CD4-positive, alpha-beta T cell treated with Interleukin-4 for 4 hours (primary cell): ENCODE measurements around the gene PLEKHA3.
A peak's percentile ranks its signal among the peaks of the same experiment; 100 is the strongest.
"Not testable (repeated sequence)": the region's sequence is repeated elsewhere in the genome, so short reads cannot be mapped to it uniquely, and the experiment has no call there.

Experiments
- DNase-seq: peaks from one replicate; pipeline ENCODE4 v3.0.0-alpha.2; 2020

PLEKHA3 gene

DNA sequence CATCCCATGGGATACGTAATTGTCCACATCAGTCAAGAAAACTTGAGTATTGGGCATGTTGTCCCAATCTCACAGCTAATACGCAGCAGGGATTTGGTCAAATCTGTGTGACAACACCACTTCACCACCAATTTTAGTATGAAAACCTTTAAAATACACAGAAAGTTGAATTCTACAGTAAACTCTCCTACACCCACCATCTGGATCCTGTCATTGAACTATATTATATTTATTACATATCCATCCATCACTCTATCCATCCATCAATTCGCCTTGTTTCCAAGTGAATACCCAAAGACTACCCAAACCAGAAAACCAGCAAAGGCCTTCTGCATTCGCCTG lies 1.0 kb upstream of the PLEKHA3 start:
- DNase-seq = no peak

DNA sequence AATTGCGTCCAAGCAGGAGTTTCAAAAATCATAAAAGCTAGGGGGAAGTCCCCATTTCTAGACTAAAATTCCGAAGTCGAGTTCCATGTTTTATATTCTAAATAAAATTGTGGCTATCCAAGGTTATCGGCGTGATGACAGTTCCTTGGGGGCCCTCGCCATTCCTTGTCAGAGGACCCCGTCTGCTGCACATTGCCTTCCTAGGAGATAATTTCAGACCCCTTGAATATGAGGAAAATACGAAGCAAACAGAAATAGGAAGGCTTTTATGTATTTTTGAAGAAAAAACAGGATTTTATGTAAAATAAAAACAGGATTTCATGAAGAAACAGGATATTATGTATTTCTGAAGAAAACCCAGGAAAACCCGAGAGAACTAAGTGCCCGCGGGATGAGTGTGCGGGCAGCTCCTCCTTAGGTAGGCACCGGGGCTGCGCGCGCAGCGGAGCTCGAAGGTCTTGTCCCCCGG lies 465 bp upstream of the PLEKHA3 start:
- no peak for DNase-seq

DNA sequence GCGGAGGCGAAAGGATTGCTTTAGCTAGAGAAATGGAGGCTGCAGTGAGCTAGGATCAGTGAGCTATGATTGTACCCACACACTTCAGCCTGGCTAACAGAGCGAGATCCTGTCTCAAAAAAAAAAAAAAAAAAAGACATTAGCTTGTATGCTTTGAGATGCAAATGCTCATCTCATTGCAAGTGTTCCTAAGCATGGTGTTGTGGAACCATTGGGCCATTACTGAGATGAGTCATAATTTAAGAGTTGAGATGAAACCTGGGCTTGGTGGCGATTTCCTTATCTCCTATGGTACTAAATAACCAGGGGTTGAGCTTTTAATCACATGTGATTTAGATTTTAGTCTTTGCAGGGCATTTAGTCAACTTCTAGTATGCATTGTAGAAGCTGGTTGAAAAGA lies 2.2 kb downstream of the PLEKHA3 start:
- peak; percentile 17 for DNase-seq

DNA sequence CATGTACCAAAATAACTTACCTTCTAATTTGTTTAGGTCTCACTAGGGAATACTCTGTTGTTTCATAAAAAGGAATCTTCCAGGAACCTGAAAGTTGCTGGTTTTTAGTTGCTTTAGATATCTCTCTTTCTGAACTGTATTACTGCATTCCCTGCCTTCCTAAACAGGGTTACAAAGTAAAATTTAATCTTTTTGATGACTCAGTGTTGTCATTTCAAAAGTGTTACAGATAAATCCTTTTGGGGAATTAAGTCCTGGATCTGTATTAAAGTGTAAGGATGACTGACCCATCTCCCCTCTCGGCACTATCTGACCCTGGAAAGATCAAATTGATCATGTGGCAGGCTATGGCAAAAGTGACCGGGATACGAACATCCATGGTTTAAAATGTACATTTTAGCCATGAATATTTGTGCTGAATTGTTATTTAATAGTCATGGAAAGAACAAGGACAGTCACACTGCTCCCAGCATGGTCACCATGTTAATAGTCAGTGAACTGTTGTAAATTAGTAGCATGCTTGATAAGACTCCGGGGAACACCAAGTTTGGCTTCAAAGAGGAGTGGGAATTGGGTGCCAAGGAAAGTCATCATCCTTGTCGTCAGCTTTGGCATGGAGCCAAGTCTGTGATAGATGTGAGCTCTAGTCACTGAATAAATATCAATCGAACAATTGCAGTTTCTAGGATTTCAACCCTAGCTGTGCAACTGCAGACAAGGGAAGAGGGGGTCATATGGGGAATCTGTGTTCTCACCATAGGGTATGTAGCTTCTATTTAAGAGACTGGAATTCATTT lies 4.2 kb downstream of the PLEKHA3 start:
- DNase-seq = no peak

DNA sequence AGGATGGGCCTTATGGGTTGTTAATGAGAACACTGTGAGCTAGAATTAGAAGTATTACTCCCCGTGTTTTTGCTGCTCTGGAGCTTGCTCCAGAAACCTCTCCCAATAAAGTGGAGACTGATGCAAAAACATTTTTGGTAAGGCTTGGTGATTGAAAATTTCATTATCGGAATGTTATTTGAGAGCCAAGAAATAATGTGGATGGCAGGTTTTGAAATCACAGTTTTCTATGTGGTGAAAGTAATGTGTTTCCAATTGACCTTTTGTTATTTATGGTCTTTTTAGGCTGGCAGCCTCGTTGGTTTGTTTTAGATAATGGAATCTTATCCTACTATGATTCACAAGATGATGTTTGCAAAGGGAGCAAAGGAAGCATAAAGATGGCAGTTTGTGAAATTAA lies 5.1 kb downstream of the PLEKHA3 start:
- DNase-seq = no peak

DNA sequence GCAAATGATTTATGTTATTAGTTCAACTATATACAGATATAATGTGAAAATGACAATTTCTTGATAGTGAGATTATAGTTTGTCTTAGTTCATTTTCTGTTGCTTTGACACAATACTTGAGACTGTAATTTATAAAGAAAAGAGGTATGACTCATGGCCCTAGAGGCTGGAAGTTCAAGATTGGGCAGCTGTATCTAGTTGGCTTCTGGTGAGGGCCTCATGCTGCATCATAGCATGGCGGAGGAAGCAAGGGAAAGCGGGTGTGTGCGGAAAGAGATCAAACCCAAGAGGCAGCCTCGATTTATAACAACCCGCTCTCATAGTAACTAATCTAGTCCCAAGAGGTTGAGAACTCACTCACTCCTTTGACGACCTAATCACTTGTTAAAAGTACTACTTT lies 11.4 kb downstream of the PLEKHA3 start:
- DNase-seq = no peak

DNA sequence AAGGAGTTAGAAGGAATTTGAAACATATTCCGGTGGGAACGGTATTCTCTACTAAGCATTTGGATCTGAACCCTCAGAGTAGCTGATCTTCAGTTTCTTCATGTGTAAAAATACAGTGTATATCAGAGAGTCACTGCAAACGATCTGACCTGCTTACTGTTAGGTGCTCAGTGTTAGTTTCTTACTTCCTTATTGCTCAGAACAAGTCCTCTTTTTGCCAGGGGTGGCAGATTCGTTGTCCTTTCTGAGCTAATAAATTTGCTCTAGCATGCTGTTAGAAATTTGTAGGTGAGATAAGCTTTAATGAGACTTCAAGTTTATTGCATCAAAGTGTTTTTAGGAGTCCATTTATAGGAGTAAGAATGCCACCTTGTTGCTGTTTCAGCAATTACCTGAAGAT lies 15.8 kb downstream of the PLEKHA3 start:
- no peak for DNase-seq

DNA sequence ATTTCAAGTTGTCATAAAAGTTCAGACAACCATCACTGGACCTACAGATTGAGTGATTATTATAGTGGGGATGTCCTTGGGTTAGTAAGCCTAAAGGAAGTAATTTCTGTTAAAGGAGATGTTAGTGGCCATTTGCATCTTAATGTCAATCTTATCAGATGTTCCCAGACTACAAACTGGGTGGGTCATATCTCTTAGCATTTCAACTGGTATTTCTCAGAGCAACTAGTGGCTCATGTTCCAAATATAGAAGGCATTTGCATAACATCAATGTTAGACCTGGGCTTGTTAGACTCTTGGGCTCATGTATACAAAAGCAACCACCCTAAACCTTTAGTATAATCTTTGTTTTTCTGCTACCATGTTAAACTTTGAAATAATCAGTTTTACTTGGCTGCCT lies 17.9 kb downstream of the PLEKHA3 start:
- DNase-seq = no peak

DNA sequence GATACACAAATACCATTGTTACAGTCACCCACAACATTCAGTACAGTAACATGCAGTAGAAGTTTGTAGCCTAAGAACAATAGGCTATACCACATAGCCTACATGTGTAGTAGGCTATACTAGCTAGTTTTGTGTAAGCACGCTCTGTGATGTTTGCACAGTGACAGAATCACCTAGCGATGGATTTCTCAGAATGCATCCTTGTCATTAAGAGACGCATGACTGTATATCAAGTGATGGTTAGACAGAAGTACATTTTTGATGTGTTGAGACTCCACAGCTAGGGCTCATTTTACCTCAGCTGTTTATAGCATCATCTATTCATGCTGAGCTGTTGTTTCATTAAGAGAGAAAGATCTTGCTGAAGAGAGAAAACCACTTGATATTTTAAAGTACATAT lies 19.4 kb downstream of the PLEKHA3 start:
- DNase-seq = no peak

DNA sequence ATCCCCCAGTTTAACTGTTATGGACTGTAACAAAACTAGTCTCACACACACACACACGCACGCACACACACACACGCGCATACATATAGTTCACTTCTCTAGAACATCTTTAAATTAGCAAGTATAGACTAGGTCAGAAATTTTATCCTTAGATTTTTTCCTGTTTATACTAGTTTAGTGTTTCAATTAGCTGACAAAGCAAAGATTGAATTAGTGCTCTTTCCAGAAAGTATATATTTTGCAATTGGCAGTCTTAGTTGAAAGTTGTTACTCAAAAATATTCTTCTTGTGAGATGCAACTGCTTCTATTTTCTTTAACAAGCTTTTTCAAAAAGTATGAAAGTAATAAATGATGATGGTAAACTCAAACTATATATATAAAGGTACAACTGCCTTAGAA lies 22.5 kb downstream of the PLEKHA3 start:
- no peak for DNase-seq

DNA sequence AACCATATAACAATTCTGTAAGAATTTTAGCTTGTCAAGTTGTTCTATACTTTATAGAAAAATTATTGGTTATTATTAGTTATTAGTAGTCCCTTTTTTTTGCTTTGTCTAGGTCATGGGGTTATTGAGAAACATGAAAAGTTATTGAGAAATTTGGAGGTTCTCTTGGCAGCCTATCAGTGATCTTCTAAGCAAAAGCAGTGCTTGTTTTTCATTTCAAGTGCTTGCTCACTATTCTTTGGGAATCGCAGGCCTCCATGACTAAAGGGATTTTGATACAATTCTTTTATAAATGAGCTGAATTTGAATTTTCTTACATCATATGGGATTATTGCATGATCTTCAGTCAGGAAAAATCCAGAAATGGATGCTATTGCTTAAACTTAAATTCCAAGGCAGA lies 25.8 kb downstream of the PLEKHA3 start:
- DNase-seq = no peak

DNA sequence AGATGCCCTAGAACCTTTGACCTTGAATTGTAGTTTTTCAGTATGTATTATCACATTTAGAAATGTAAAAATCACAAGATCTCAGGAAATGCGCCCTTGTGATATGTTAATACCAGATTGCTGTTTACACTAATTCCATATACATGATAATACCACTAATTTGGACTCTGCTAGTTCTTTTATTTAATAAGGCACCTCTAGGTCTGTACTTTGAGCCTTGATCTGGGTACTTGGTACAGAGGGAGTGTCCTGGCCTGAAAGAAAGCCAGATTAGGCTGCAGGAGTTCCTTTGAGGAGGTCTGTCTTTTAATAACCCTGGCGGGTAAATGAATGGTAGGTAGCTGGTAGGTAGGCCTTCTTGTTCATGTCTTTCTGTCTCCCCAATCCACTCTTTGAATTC lies 26.3 kb downstream of the PLEKHA3 start:
- DNase-seq = no peak

DNA sequence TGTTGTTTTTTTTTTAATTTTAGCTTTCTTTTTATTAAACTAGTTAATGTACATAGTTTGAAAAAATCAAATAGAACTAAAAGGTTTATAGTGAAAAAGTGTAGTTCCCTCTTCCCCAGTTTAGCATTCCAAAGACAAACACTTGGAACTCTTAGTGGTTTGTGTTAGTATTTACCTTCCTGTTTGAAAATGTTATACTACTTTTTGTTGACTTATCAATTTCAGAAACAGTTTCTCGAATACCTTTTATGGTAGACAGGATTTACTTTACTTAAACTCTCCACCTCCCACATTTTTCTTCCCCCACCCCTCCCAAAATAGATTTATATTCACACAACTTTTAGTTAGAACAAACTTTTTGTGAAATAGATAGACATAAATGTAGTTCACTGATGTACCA lies 26.7 kb downstream of the PLEKHA3 start:
- no peak for DNase-seq

DNA sequence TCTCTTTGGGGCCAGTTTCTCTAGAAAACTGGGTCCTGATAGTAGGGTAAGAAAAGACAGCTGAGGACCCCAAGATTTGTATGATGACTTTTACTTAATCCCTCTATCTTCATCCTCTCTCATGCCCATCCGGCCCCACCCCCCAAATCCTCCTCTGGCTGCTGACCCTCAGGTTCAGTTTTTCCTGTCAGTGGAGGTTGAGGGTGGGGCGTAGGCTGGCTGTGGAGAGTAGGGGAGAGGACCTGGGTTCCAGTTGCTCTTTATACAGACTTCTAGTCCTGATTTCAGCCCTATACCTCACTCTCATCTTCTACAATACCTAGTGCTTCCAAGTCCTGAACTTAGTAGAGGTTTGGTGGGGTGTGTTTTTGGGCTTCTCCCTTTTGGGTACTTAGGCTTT lies 28.4 kb downstream of the PLEKHA3 start:
- no peak for DNase-seq

DNA sequence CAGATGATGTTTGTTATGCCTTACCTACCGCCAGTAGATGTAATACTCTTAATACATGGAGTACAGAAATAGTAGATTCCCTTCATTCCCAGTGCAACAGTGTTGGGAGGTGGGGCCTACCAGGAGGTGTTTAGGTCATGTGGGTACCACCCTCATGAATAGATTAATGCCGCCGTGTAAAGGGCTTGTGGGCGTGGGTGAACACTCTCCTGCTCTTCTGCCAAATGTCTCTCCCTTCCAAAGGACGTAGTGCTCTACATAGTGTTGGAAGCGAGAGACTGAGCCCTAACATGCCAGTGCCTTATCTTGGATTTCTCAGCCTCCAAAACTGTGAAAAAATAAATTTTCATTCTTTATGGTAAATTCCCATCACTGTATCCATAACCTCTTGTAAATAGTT lies 30.1 kb downstream of the PLEKHA3 start:
- DNase-seq = no peak

DNA sequence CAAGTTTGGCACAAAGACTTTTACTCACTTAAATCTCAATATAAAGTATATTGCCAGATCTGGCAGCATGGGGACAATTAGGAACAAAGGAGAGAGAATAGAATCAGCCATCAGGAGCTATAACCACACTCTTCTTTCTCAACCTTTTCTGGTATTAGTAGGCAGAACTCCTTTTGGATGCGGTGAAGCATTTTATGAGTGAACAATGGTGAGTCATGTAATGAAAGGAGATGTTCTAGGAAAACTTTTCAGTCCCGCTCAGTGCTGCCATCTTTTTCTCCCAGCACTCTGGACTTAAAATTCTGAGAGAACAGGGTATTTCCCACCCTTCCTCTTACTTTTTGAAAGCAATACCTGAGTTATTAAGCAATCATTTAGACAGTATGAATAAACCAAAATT lies 32.2 kb downstream of the PLEKHA3 start:
- DNase-seq = no peak

DNA sequence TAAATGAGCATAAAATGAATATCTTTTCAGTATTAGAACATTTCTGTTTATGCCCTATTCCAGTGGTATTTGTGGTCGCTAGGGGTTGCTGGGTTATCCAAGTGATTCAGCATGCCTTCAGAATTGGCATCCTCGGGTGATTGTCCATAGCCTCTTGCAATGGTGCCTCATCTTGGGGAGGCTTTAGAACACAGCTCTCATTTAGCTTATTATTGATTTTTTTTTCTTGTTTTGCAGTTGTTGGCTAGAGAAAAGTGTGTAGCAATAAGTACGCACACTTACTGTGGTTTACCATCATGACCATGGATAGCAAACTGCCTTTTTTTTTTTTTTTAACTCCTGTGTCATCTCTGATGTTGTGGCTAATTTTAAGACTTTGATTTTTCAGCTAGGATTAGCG lies 33.6 kb downstream of the PLEKHA3 start:
- DNase-seq = no peak

DNA sequence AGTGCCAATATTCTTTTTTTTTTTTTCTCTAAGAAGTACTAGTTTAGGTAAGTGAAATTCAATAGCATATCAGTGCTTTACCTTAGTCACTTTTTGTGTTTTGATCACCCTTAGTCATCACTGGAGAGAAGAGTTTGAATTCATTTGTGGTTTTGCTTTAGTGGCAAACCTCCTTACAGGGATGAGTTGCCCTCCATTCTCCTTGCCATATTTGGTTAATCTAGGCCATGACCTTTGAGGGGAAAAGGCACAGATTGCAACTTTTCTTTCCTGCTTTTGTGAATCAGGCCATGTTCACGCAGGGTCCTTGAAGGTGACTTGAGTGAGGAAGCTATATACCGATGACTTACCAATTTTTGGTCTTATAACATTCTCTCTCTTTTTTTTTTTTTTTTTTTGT lies 34.4 kb downstream of the PLEKHA3 start:
- peak; percentile 60 for DNase-seq

DNA sequence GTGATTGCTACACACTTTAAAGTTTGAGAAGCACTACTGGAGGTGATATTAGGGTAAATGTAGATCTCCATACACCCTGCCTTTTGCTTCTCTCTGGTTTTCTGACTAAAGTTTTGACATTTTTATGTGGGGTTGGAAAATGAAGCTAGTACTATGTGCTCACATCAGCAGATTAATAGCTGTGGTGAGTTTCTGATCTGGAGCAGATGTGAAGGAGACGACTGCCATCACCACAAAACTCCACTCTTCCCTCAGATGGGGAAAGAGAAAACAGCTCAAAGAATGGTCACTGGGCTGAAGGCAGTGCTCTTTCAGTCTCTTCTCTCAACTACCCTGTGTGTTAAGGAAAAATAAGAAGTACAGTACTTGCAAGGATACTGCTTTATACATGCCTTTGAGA lies 37.2 kb downstream of the PLEKHA3 start:
- DNase-seq = no peak

DNA sequence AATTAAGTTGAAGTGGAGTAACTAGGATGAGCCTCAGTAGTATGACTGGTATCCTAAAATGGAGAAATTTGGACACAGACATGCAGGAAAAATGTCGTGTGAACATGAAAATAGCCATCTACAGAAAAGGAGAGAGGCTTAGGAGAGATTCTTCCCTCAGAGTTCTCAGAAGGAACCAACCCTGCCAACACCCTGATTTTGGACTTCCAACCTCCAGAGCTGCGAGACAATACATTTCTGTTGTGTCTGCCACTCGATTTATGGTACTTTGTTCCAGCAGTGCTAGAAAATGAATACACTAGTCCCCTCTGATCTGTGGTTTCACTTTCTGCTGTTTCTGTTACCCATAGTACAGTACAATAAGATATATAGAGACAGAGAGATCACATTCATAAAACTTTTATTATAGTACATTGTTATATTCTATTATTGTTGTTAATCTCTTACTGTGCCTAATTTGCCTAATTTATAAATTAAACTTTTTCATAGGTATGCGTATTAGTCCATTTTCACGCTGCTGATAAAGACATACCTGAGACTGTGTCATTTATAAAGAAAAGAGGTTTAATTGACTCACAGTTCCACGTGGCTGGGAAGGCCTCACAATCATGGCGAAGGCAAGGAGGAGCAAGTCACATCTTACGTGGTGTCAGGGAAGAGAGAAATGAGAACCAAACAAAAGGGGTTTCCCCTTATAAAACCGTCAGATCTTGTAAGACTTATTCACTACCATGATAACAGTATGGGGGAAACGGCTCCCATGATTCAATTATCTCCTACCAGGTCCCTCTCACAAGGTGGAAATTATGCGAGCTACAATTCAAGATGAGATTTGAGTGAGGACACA lies 41.3 kb downstream of the PLEKHA3 start:
- no peak for DNase-seq

DNA sequence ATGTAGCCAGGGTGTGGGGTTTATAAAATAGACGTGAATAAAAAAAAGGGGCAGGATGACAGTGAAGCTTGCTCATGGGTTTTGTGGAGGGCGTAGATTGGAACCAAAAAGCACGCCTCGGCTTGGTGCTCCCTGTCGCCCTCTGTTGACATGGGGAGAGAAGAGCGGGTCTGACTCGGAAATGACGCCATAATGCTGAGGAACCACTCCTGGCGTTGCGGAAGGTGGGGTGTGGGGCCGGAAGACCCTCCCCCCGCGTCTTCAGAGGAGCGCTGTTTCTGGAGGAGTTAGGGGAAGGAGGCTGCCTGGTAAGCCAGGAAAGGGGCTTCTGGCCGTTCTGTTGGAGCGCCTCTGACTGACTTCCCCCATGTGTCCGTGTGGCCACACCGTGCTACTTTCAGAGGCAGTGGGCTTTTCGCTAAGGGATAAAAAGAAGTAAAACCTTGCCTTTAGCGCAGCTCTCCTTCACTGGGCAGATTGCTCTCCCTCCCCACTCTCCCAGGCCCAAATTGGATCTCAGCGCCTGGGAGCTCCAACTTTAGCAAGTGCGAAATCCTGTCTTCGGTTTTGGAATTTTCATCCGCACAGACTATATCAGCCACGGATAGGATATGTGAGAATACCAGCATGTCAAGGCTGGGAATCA lies 42.8 kb downstream of the PLEKHA3 start:
- peak; percentile 82 for DNase-seq

DNA sequence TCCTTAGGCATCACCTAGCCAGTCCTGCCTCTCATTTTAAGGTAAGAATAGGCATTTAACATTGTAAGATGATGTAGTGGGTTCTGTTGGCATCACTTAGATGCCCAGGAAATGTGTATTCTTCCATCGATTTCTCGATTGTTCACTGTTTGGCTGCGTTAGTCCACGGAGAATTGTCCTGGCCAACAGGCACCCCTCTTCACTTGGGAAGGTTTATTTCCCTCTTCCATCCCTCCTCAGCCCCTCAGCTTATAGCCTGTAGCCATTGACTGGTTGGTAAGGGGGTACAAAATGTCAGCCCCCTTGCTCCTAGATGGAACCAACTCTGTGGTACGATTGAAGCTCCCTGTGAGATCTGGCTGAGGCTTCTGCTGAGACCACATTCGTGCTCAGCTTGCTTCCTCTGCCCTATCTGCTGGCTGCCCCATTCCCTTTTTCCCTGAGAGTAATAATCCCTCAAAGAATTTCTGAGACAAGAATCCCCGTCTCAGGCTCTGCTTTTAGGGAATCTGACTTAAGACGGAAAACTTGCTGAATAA lies 43.4 kb downstream of the PLEKHA3 start:
- no peak for DNase-seq

DNA sequence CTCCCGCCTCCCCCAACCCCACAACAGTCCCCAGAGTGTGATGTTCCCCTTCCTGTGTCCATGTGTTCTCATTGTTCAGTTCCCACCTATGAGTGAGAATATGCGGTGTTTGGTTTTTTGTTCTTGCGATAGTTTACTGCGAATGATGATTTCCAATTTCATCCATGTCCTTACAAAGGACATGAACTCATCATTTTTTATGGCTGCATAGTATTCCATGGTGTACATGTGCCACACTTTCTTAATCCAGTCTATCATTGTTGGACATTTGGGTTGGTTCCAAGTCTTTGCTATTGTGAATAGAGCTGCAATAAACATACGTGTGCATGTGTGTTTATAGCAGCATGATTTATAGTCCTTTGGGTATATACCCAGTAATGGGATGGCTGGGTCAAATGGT lies 44.8 kb downstream of the PLEKHA3 start:
- not testable (repeated sequence) for DNase-seq

DNA sequence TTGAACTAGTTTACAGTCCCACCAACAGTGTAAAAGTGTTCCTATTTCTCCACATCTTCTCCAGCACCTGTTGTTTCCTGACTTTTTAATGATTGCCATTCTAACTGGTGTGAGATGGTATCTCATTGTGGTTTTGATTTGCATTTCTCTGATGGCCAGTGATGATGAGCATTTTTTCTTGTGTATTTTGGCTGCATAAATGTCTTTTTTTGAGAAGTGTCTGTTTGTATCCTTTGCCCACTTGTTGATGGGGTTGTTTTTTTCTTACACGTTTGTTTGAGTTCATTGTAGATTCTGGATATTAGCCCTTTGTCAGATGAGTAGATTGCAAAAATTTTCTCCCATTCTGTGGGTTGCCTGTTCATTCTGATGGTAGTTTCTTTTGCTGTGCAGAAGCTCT lies 45.2 kb downstream of the PLEKHA3 start:
- DNase-seq = not testable (repeated sequence)
